GM04503 (cell line): Measurements from ENCODE around the gene MTMR3.
"Not testable (repeated sequence)": the region's sequence is repeated elsewhere in the genome, so short reads cannot be mapped to it uniquely, and the experiment has no call there.

ENCODE experiments used
- DNase-seq: peaks from one replicate; pipeline ENCODE4 v3.0.0-alpha.2; 2012; ENCODE audit warnings: low read depth

MTMR3 gene

DNA sequence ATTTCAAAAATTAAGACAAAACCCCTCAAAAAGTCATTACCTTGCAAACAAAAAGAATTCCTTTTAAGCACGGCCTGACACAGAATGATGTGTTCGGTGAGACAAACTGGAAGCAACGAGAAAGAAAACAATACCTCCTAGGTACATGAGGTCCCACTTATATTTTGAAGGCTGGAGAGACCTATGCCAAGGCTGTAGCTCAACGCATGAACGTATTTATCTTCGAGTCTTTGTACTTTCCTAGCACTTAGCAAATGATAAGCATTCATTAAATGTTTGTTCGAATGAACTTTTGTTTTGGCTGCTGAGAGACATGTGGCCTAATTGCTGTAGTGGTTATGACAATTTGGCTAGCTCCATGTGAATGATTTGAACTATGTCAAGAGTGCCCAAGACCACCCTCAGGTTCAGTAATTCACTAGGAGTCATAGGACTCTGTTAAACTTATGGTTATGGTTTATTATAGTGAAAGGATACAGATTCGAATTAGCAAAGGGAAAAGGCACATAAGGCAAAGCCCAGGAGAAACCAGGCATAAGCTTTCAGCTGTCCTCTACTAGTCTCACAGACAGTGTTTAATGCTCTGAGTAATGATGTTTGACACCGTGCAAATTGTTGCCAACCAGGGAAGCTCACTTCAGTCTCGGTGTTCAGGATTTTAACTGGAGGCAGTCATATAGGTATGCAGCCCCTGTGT, 171.2 kb downstream of the MTMR3 start:
- DNase-seq = no peak

DNA sequence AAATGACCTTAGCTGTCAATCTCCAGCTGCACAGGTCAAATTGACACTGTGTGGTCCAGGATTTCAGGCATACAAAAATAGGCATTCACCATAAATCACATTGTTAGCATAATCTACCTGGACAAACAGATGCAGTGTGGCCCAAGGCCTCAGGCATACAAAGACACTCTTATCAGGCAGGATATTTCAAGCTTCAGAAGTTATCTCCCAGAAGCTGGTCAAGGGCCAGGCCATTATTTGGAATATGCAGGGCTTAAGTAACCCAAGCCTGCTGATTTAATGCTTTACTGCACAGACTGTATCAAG, 171.7 kb downstream of the MTMR3 start:
- no peak for DNase-seq

- DNase-seq = peak; percentile 34
Measured at GRCh38 chr22:30056015-30056414, 173.0 kb downstream of the MTMR3 start.

DNA sequence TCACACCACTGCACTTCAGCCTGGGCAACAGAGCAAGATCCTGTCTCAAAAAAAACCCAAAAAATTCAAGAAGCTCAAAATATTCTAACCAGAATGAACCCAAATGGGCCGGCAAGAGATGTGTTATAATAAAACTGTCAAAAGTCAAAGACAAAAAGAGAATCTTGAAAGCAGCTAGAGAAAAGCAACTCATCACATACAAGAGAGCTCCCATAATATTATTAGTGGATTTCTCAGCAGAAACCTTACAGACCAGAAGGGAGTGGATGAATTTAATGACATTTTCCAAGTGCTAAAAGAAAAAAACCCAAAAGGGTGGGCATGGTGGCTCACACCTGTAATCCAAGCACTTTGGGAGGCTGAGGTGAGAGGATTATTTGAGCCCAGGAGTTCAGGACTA, 174.4 kb downstream of the MTMR3 start:
- DNase-seq = no peak

GRCh38 chr22:30059346-30060020, 176.5 kb downstream of the MTMR3 start:
- not testable (repeated sequence) for DNase-seq

DNA sequence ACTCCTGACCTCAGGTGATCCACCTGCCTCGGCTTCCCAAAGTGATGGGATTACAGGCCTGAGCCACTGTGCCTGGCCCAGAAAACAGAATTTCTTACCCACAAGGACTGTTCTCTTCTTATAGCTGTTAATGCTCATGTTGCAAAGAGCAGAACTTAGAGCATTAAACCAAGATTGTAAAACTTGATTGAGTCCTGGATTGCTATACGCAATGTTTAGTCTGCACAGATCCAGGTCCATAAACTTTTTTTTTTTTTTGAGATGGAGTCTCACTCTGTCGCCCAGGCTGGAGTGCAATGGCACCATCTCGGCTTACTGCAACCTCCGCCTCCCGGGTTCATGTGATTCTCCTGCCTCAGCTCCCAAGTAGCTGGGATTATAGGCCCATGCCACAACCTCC, 178.1 kb downstream of the MTMR3 start:
- DNase-seq = not testable (repeated sequence)

DNA sequence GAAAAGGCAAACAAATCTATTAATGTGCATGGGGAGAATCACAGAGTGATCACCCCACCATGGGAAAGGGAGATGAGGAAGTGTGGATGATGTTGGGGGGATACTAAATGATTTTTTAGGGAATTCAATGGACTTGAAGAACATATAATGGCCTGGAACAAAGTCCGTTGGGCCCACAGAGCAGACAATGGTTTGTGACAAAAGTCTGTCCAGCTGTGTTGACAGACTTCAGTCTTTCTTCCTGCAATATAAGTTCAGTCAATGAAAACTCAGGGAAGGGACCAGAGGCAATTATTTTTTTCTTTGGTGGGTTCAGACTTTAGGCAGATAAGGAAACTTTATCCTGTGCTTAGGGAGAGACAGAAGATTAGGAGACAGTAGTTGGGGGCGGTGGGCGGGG, 179.3 kb downstream of the MTMR3 start:
- DNase-seq = no peak

DNA sequence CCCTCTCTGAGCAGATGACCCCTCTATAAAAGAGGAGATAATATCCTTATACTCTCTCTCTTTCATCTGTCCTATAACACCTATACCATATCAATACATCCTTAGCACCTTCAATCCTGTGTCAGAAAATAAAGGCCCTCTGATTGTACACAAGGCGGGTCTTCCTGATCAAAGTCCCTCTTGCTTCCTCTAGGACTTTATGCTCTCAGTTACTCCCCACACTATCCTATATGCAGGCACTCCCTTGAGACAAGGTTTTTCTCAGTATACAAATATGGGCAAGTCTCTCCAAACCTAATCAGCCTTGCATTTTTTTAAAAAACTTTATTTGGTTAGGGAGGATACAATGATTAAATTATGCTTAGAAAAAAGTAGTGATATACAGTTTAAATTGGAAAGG, 180.0 kb downstream of the MTMR3 start:
- no peak for DNase-seq

DNA sequence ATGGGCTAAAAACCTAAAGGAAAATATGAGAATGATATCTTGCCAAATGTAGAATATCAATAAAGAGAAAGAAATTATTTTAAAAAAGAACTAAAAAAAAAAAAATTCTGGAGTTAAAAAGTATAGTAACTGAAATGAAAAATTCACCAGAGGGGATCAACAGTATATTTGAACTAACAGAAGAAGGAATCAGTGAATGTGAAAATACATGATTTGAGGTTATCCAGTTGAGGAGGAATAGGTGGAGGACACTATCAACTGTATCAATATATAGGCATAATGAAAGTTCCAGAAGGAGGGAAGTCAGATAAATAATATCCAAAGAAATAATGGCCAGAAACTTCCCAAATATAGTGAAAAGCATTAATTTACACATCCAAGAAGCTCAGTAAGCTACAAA, 181.2 kb downstream of the MTMR3 start:
- no peak for DNase-seq

GRCh38 chr22:30073743-30074142, 190.8 kb downstream of the MTMR3 start:
- DNase-seq = no peak

DNA sequence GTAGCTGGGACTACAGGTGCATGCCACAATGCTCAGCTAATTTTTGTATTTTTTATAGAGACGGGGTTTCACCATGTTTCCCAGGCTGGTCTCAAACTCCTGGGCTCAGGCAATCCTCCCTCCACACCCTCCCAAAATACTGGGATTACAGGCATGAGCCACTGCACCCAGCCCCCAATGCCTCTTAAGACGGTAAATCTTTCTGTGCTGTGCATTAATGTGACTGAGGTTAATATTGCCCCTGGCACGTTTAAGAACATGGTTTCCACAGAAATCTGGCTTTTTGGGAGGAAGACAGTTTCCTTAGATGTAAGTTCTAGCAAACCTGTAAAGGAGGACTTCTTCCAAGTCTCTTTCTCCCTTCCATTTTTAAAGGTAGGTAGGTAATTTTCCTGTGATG, 191.2 kb downstream of the MTMR3 start:
- no peak for DNase-seq

DNA sequence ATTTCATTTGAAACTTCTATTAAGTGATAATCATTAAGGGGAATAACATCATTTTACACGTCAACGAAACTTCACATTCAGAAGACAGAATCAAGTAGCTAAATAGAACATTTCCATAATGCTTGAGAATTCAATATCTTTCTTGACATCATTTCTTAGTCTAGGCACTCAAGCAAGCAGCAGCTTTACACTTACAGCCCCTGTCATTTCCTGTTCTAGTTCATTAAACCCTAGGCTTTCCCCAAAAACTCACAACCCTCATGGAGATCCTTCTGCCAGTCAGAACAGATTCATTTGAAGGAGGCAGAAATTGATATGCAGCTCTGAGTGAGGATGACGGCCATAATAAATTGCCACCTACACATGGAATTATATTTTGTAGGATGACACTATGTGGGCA, 192.0 kb downstream of the MTMR3 start:
- no peak for DNase-seq

- DNase-seq = no peak
Measured at GRCh38 chr22:30077279-30077880, 194.4 kb downstream of the MTMR3 start.

- DNase-seq = no peak
Measured at GRCh38 chr22:30078320-30079311, 195.6 kb downstream of the MTMR3 start.

GRCh38 chr22:30079952-30080533, 197.1 kb downstream of the MTMR3 start, which contains the start of gene HORMAD2:
Gene HORMAD2, plus strand, starts transcription at chr22:30080464. Its CDS starts 13,489 bp downstream, at chr22:30093953.
- DNase-seq = no peak
